DMS53 (cell line): Measurements from ENCODE around the gene PHF21B.
"Not testable (repeated sequence)": the region's sequence is repeated elsewhere in the genome, so short reads cannot be mapped to it uniquely, and the experiment has no call there.

Source experiments
- DNase-seq: peaks from one replicate; lab custom pipeline; 2025; lab: John Stamatoyannopoulos, UW

PHF21B gene

DNA sequence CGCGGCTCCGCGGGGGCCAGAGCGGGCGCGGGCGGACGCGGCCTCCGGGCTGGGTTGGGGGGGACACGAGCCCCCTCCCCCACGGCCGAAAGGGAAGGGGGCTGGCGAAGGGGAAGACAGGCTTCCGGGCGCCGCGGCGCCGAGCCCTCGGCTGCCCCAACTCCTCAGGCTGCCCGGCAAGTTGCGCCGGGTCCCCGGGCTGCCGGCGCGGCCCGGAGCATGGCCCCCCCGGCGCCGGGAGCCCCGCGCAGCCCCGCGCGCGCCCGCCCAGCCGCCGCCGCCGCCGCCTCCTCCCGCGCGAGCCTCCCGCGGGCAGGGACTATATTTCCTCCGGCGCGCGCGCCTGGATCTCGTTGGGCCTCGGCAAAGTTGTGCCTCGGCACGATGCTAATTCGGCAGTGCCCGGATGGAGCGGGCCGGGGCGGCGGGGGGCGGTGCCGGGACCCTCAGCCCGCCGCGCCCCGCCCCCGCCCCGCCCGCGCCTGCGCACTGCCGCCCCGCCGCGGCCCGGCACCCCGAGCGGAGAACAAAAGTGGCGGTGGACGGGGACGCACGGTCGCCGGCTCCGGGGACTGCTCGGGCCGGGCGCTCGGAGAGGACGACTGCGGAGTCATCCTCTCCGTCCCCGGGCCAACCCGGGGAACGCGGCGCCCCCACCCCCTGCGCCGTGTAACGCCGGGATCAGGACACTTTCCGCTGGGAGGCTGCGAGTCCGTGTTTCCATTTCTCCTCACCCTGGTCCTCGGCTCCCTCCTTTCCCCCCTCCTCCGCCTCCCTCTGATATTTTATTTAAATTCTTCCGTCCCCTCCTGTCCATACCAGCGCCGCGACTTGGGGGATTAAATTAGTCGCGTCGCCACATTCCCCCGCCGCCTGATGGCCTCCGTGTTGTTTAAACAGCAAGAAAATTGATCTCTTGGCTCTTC, at the start of gene PHF21B:
Gene PHF21B (minus strand): TSS at position 400 of the 926 bp plus-strand sequence. CDS start 456 bp downstream, outside the sequence.
- DNase-seq = peak; percentile 75

DNA sequence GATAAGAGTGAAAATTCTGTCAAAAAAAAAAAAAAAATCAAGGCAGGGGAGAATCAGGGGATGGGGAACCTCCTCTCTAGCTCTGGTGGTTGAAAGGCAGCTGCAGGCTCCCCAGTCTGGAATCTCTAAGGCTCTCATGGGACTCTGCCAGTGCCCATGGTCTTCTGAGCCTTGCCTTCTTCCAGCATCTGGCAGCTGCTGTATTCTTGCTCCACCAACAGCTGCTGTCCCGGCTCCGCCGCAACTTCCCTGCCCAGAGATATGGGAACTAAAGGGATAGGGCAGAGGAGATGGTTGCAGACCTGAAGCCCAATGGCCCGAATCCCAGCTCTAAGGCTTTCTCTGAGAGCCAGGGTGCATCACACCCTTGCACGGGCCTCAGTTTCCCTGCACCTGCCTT, 49.5 kb upstream of the PHF21B start:
- no peak for DNase-seq

DNA sequence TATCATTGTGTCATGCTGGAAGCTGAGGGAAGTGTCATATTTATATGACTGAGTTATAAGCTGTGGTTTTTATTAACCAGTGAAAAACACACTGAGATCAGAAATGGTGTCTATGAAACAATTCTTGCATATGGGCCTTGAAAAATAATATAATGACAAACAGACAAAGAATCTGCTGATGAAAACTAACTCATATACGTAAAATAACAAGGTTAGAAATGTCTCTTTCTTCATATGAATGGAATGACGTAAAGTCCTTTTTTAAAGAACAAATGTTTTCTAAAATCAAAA, 48.8 kb upstream of the PHF21B start:
- DNase-seq = no peak

DNA sequence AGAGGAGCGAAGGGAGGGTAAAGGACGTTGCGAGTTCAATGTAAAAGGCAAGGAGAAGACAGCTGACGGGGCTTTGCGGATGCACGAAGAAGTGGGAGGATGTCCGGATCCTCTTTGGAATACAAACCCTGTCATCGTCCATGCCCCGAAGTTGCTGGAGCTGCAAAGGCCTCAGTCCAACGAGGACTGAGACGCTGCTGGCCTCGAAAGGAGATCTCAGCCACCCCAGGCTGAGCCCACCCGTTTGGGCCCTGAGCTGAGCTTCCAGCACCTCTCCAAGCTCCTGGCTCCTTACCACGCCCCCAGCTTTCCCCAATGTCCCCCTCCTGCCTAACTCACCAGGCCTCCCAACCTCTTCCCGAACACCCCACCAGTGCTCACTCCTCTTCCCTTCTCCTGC, 46.1 kb upstream of the PHF21B start:
- no peak for DNase-seq

- no peak for DNase-seq
These were observed 43.8 kb upstream of the PHF21B start for GRCh38 chr22:45053571-45053970.

DNA sequence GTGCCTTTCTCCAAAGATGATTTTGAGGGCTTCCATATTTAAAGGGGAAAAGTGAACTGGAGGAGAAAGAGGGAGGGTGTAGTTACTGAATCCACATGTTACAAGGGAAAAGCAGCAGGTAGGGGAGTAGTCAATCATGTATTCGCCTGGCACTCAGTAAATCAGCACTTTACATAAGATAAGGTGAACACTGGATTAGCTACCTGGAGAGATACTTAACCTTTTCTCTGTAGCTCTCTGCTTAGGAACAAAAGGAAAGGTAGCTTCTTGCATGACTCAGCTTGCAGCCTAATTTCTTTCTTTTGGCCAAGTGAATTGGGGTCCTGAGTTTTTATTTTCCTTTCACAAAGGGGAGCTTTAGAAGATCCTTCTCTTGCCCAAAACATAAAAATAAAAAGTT, 43.3 kb upstream of the PHF21B start:
- no peak for DNase-seq

- not testable (repeated sequence) for DNase-seq
These were observed 42.9 kb upstream of the PHF21B start for GRCh38 chr22:45052665-45053064.

DNA sequence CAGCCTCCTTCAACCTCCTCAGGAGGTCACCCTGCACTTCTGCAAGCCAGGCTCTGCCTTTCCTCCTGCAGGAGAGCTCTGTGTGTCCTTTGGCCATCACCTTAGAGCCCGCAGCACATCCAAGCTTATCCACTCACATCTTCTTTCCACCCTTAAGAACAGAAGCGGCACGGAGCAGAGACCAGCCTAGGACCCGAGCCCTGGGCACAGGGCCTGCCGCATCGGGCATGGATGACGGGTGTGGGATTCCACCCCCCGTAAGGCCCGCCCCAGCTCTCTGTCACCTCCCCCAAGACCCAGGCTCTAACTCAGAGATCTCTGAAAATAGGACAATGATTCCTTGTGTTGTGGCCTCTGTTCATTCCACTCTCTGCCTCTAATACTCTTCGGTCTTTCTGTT, 42.1 kb upstream of the PHF21B start:
- DNase-seq = no peak

DNA sequence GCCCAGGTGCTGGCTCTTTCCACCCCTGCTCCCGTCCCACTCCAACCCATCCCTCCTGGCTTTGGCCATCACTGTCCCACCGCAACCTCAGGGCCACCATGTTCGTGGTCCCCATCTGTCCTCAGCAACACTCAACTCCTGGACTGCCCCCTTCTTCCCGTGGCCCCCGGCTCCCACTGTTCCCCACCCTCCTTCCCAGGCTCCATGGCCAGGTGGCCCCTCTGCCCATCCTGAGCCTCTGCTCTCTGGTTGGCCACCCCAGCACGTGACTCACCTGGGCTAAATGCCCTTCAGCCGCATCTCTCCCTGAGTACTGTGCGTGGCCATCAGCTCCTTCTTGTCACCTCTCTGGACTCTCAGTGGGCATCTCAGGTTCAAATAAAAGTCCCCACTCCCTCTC, 41.6 kb upstream of the PHF21B start:
- no peak for DNase-seq

- DNase-seq = no peak
These were observed 37.5 kb upstream of the PHF21B start for GRCh38 chr22:45047260-45047659.

- DNase-seq = no peak
These were observed 35.4 kb upstream of the PHF21B start for GRCh38 chr22:45045208-45045607.

- DNase-seq = no peak
These were observed 32.5 kb upstream of the PHF21B start for GRCh38 chr22:45042263-45042662.

DNA sequence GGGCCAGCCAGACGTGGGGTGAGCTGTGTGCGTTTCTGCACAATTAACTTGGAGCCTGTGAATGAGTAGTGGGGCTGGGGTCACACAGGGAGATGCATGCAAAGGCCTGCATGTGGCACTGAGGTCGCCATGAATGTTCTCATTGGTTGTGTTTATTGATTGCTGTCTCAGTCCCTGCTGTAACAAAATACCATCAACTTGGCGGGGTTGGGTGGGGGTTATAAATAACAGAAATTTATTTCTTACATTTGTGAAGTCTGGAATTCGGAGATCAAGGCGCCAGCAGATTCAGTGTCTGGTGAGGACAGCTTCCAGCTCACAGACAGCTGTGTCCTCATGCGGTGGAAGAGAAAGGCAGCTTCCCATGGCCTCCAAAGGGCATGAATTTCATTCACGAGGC, 29.3 kb upstream of the PHF21B start:
- DNase-seq = no peak

DNA sequence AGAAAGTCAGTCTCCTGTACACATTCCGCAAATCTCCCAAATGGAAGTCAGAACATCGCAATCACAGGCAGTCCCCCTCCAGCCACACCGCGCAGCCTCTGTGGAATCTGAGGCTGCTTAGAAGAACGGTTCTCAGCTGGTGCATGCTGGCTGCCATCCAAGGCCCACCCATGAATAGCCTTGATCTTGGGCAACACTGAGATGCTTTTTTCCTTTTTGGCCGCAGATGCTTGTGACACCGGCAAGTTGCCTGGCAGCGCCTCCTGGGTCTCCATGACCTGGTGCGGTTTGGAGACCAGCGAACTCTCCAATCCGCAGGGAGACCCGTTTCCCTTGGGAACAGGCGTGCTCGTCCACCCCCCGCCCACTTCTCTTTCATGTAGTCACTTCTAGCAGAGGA, 26.3 kb upstream of the PHF21B start:
- DNase-seq = peak; percentile 14

GRCh38 chr22:45034821-45035220, 25.0 kb upstream of the PHF21B start:
- no peak for DNase-seq

- no peak for DNase-seq
These were observed 24.4 kb upstream of the PHF21B start for GRCh38 chr22:45034156-45034555.

DNA sequence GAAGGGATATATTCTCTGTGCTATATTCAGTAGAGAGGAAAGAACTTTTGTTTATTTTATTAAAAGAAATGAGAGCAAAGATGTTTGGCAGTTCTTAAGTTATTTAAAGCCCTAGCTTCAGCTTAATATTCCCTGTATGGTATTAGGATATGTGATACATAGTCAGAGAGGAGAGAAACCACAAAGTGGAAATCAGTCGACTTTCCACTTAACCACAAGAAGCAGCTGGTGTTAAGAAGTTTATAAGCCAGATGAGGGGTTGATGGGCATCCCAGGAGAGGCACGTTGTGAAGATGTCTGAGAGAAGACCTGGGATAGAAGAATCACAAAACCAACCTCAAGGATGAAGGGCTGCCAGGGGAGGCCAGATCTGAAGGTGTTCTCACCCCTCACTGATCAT, 23.3 kb upstream of the PHF21B start:
- no peak for DNase-seq

DNA sequence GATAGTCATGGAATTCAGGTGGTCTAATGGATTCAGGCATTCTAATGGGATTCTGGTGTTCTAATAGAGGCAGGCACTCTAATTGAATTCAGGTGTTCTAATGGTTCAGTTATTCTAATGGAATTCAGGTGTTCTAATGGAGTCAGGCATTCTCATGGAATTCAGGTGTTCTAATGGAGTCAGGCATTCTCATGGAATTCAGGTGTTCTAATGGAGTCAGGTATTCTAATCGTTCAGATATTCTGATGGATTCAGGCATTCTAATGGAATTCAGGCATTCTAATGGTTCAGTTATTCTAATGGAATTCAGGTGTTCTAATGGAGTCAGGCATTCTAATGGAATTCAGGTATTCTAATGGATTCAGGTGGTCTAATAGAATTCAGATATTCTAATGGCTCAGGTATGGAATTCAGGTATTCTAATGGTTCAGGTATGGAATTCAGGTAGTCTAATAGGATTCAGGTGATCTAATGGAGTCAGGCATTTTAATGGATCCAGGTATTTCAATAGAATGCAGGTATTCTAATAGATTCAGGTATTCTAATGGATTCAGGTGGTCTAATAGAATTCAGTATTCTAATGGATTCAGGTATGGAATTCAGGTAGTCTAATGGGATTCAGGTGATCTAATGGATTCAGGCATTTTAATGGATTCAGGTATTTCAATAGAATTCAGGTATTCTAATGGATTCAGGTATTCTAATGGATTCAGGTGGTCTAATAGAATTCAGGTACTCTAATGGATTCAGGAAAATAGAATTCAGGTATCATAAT, 22.0 kb upstream of the PHF21B start:
- DNase-seq = no peak

GRCh38 chr22:45029501-45029900, 19.7 kb upstream of the PHF21B start:
- DNase-seq = no peak

GRCh38 chr22:45026511-45026910, 16.7 kb upstream of the PHF21B start:
- DNase-seq = no peak

DNA sequence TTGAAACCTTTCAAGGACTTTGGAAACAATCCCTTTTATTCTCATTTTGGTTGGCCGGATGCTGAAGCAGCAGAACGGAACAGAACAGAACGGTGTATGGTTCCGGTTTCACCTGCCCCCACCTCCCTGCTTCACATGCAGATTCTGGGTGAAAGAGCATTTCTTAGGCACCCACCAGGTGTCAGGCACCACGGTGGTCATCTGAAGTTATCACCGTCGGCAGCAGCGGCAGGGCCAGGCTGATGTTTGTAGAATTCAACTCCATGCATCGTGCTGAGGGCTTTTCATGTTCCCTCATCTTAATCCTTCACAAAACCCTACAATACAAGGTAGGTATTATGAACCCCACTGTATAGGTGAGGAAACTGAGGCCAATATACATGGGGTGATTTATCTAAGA, 13.6 kb upstream of the PHF21B start:
- no peak for DNase-seq

- no peak for DNase-seq
These were observed 10.3 kb upstream of the PHF21B start for GRCh38 chr22:45019861-45020655.

DNA sequence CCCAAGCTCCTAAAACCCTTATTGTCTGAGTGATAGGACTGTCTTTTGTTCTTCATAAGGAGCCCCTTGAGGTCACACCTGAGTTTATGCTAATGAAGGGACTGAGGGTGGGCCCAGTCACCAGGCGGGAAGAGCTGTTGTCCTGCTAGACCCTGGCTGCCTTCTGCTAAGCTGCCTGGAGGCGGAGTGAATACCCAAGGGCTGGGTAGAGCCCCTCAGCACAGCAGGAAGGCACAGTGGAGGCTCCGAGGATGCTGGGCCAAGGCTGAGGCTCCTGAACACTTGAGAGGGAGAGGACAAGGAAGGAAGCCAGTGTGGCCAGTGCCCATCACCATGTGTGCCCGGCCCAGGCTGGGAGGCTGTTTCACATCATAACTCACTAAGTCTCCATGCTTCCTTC, 4.8 kb upstream of the PHF21B start:
- DNase-seq = no peak
